WTC11 (cell line): ENCODE measurements around the gene IRF2BP2. TPM values are rescaled to one million over a fixed set of nuclear protein-coding genes. Genes with fewer than 3 reads are reported as not detected.

Source experiments
- ATAC-seq: fragments of 200-7000 bp; cut with Tn5 transposase; 2 replicates; pipeline ENCODE4 v1.10.0; 2021; ENCODE audit warnings: mild to moderate bottlenecking, moderate library complexity
- CTCF ChIA-PET: fragments of 300-600 bp; sonication (Branson Sonifier 250); formaldehyde crosslinking; loops from one replicate; lab custom pipeline; 2021; ENCODE audit warnings: antibody characterized with exemption; lab: Charles Lee
- POLR2A ChIA-PET: fragments of 350-600 bp; sonication (Branson Sonifier 250); formaldehyde crosslinking; loops from one replicate; lab custom pipeline; 2021; ENCODE audit warnings: antibody characterized with exemption; lab: Charles Lee
- DNase-seq: peaks from one replicate; pipeline ENCODE4 v3.0.0; 2021; ENCODE audit warnings: low spot score
- H3K27ac Mint-ChIP-seq: 2 replicates; pipeline ENCODE4 v1.8.0; 2021; ENCODE audit warnings: mixed read lengths
- H3K27me3 Mint-ChIP-seq: 2 replicates; pipeline ENCODE4 v1.8.0; 2021; ENCODE audit warnings: low read depth, mild to moderate bottlenecking, moderate library complexity, mixed read lengths
- H3K36me3 Mint-ChIP-seq: 2 replicates; pipeline ENCODE4 v1.8.0; 2021; ENCODE audit warnings: mixed read lengths
- H3K4me1 Mint-ChIP-seq: 2 replicates; pipeline ENCODE4 v1.8.0; 2022; ENCODE audit warnings: mixed read lengths
- H3K4me3 Mint-ChIP-seq: 2 replicates; pipeline ENCODE4 v1.8.0; 2021; ENCODE audit warnings: mild to moderate bottlenecking, moderate library complexity, mixed read lengths
- H3K9me3 Mint-ChIP-seq: 2 replicates; pipeline ENCODE4 v1.8.0; 2021; ENCODE audit warnings: mixed read lengths
- CREM ChIP-seq: sonication (generic); formaldehyde crosslinking; IDR thresholded peaks from 2 replicates; pipeline ENCODE4 v1.8.1; 2022; ENCODE audit warnings: mild to moderate bottlenecking, missing genetic modification reagents, moderate library complexity
- FOXP4 ChIP-seq: sonication (generic); formaldehyde crosslinking; IDR thresholded peaks from 2 replicates; pipeline ENCODE4 v1.8.0; 2022; ENCODE audit warnings: mild to moderate bottlenecking, missing genetic modification reagents
- JUN ChIP-seq: sonication (generic); formaldehyde crosslinking; IDR thresholded peaks from 2 replicates; pipeline ENCODE4 v1.8.0; 2023; ENCODE audit warnings: mild to moderate bottlenecking, missing genetic modification reagents
- KAT7 ChIP-seq: sonication (generic); formaldehyde crosslinking; IDR thresholded peaks from 2 replicates; pipeline ENCODE4 v1.8.1; 2023; ENCODE audit warnings: missing genetic modification reagents, mild to moderate bottlenecking, borderline replicate concordance
- MXD4 ChIP-seq: fragments of 250-450 bp; sonication (Bioruptor Pico); IDR thresholded peaks from 2 replicates; pipeline ENCODE4 v1.8.0; 2021; ENCODE audit warnings: mild to moderate bottlenecking, moderate library complexity, borderline replicate concordance
- MYBL2 ChIP-seq: sonication (generic); formaldehyde crosslinking; IDR thresholded peaks from 2 replicates; pipeline ENCODE4 v1.8.1; 2023; ENCODE audit warnings: mild to moderate bottlenecking, moderate library complexity, missing genetic modification reagents
- NFATC4 ChIP-seq: fragments of 250-450 bp; sonication (Bioruptor Pico); IDR thresholded peaks from 2 replicates; pipeline ENCODE4 v1.9.0; 2021; ENCODE audit warnings: mild to moderate bottlenecking
- NR1H2 ChIP-seq: sonication (generic); formaldehyde crosslinking; IDR thresholded peaks from 2 replicates; pipeline ENCODE4 v1.9.0; 2021; ENCODE audit warnings: mild to moderate bottlenecking, moderate library complexity, missing genetic modification reagents
- SOX15 ChIP-seq: fragments of 250-450 bp; sonication (Bioruptor Pico); IDR thresholded peaks from 2 replicates; pipeline ENCODE4 v1.9.0; 2021; ENCODE audit warnings: mild to moderate bottlenecking
- ZNF317 ChIP-seq: sonication (generic); formaldehyde crosslinking; IDR thresholded peaks from 2 replicates; pipeline ENCODE4 v1.8.1; 2023; ENCODE audit warnings: low read depth, mild to moderate bottlenecking, moderate library complexity, missing genetic modification reagents, borderline replicate concordance
- ZNF396 ChIP-seq: fragments of 250-450 bp; sonication (Bioruptor Pico); IDR thresholded peaks from 2 replicates; pipeline ENCODE4 v1.8.0; 2021; ENCODE audit warnings: mild to moderate bottlenecking, moderate library complexity, borderline replicate concordance
- ZNF423 ChIP-seq: fragments of 250-450 bp; sonication (Bioruptor Pico); IDR thresholded peaks from 2 replicates; pipeline ENCODE4 v2.1.2; 2022; ENCODE audit warnings: mild to moderate bottlenecking, moderate library complexity
- total RNA-seq: library from RNA; stranded (reverse); gene quantifications from 3 replicates; pipeline ENCODE4 v1.2.3, GENCODE V29; 2021
- TF ChIP-seq, protein P1 (sequence below): fragments of 200-600 bp; IDR thresholded peaks from 2 replicates; pipeline ENCODE4 v1.8.0; 2022; ENCODE audit warnings: antibody characterized with exemption
- TF ChIP-seq, protein P2 (sequence below): sonication (generic); formaldehyde crosslinking; IDR thresholded peaks from 2 replicates; pipeline ENCODE4 v1.8.1; 2022; ENCODE audit warnings: low read depth, missing genetic modification reagents, borderline replicate concordance
- TF ChIP-seq, protein P3 (sequence below): sonication (generic); formaldehyde crosslinking; IDR thresholded peaks from 2 replicates; pipeline ENCODE4 v1.8.0; 2023; ENCODE audit warnings: mild to moderate bottlenecking, missing genetic modification reagents
- TF ChIP-seq, protein P4 (sequence below): fragments of 250-450 bp; sonication (Bioruptor Pico); IDR thresholded peaks from 2 replicates; pipeline ENCODE4 v1.9.0; 2021; ENCODE audit warnings: moderate library complexity, mild to moderate bottlenecking, inconsistent platforms, borderline replicate concordance
- TF ChIP-seq, protein P5 (sequence below): sonication (generic); formaldehyde crosslinking; IDR thresholded peaks from 2 replicates; pipeline ENCODE4 v1.8.1; 2022; ENCODE audit warnings: missing genetic modification reagents, borderline replicate concordance
- TF ChIP-seq, protein P6 (sequence below): sonication (generic); formaldehyde crosslinking; IDR thresholded peaks from 2 replicates; pipeline ENCODE4 v1.8.1; 2022; ENCODE audit warnings: mild to moderate bottlenecking, missing genetic modification reagents, moderate library complexity, borderline replicate concordance

The IRF2BP2 gene
- total RNA-seq, 1 experiment from 2014 or later = 70.9 TPM

- H3K27me3 Mint-ChIP-seq = no peaks in the 10 kb centered on the region; the same call in 1 of the 2 replicates
- no peak for TF ChIP-seq NFATC4 (CRISPR knock-in tag)
- TF ChIP-seq, protein P1, sequence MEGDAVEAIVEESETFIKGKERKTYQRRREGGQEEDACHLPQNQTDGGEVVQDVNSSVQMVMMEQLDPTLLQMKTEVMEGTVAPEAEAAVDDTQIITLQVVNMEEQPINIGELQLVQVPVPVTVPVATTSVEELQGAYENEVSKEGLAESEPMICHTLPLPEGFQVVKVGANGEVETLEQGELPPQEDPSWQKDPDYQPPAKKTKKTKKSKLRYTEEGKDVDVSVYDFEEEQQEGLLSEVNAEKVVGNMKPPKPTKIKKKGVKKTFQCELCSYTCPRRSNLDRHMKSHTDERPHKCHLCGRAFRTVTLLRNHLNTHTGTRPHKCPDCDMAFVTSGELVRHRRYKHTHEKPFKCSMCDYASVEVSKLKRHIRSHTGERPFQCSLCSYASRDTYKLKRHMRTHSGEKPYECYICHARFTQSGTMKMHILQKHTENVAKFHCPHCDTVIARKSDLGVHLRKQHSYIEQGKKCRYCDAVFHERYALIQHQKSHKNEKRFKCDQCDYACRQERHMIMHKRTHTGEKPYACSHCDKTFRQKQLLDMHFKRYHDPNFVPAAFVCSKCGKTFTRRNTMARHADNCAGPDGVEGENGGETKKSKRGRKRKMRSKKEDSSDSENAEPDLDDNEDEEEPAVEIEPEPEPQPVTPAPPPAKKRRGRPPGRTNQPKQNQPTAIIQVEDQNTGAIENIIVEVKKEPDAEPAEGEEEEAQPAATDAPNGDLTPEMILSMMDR = no peak
- TF ChIP-seq MXD4 (CRISPR knock-in tag) = no peak
- no peak for TF ChIP-seq CREM (CRISPR knock-in tag)
- TF ChIP-seq, protein P2, sequence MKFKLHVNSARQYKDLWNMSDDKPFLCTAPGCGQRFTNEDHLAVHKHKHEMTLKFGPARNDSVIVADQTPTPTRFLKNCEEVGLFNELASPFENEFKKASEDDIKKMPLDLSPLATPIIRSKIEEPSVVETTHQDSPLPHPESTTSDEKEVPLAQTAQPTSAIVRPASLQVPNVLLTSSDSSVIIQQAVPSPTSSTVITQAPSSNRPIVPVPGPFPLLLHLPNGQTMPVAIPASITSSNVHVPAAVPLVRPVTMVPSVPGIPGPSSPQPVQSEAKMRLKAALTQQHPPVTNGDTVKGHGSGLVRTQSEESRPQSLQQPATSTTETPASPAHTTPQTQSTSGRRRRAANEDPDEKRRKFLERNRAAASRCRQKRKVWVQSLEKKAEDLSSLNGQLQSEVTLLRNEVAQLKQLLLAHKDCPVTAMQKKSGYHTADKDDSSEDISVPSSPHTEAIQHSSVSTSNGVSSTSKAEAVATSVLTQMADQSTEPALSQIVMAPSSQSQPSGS (CRISPR knock-in tag) = no peak
- TF ChIP-seq KAT7 (CRISPR knock-in tag) = no peak
- no peak for TF ChIP-seq JUN
- TF ChIP-seq, protein P3, sequence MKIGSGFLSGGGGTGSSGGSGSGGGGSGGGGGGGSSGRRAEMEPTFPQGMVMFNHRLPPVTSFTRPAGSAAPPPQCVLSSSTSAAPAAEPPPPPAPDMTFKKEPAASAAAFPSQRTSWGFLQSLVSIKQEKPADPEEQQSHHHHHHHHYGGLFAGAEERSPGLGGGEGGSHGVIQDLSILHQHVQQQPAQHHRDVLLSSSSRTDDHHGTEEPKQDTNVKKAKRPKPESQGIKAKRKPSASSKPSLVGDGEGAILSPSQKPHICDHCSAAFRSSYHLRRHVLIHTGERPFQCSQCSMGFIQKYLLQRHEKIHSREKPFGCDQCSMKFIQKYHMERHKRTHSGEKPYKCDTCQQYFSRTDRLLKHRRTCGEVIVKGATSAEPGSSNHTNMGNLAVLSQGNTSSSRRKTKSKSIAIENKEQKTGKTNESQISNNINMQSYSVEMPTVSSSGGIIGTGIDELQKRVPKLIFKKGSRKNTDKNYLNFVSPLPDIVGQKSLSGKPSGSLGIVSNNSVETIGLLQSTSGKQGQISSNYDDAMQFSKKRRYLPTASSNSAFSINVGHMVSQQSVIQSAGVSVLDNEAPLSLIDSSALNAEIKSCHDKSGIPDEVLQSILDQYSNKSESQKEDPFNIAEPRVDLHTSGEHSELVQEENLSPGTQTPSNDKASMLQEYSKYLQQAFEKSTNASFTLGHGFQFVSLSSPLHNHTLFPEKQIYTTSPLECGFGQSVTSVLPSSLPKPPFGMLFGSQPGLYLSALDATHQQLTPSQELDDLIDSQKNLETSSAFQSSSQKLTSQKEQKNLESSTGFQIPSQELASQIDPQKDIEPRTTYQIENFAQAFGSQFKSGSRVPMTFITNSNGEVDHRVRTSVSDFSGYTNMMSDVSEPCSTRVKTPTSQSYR (CRISPR knock-in tag) = no peak
- TF ChIP-seq, protein P4, sequence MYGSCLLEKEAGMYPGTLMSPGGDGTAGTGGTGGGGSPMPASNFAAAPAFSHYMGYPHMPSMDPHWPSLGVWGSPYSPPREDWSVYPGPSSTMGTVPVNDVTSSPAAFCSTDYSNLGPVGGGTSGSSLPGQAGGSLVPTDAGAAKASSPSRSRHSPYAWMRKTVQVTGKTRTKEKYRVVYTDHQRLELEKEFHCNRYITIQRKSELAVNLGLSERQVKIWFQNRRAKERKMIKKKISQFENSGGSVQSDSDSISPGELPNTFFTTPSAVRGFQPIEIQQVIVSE (CRISPR knock-in tag) = no peak
- no peak for TF ChIP-seq NR1H2
- TF ChIP-seq, protein P5, sequence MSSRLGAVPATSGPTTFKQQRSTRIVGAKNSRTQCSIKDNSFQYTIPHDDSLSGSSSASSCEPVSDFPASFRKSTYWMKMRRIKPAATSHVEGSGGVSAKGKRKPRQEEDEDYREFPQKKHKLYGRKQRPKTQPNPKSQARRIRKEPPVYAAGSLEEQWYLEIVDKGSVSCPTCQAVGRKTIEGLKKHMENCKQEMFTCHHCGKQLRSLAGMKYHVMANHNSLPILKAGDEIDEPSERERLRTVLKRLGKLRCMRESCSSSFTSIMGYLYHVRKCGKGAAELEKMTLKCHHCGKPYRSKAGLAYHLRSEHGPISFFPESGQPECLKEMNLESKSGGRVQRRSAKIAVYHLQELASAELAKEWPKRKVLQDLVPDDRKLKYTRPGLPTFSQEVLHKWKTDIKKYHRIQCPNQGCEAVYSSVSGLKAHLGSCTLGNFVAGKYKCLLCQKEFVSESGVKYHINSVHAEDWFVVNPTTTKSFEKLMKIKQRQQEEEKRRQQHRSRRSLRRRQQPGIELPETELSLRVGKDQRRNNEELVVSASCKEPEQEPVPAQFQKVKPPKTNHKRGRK (CRISPR knock-in tag) = no peak
- no peak for TF ChIP-seq ZNF317 (CRISPR knock-in tag)
- no peak for TF ChIP-seq MYBL2
- TF ChIP-seq, protein P6, sequence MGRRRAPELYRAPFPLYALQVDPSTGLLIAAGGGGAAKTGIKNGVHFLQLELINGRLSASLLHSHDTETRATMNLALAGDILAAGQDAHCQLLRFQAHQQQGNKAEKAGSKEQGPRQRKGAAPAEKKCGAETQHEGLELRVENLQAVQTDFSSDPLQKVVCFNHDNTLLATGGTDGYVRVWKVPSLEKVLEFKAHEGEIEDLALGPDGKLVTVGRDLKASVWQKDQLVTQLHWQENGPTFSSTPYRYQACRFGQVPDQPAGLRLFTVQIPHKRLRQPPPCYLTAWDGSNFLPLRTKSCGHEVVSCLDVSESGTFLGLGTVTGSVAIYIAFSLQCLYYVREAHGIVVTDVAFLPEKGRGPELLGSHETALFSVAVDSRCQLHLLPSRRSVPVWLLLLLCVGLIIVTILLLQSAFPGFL (CRISPR knock-in tag) = no peak
- TF ChIP-seq SOX15 (CRISPR knock-in tag) = no peak
- TF ChIP-seq ZNF423 = no peak
- TF ChIP-seq FOXP4 (CRISPR knock-in tag) = no peak
- TF ChIP-seq ZNF396 = no peak
- H3K9me3 Mint-ChIP-seq = no peaks in the 10 kb centered on the region; the same call in 1 of the 2 replicates
- no peaks in the 10 kb centered on the region for H3K4me1 Mint-ChIP-seq
- POLR2A ChIA-PET = interaction anchor here (0.6 kb wide), 2 partner anchors 157 to 335 kb away, joined by 3 read pairs; no protein-coding TSS in a partner anchor
- no peak overlapping the region for H3K27ac Mint-ChIP-seq
- CTCF ChIA-PET = interaction anchor here (1.2 to 1.3 kb wide), 2 partner anchors 12 to 84 kb away, joined by 3 to 6 read pairs; no protein-coding TSS in a partner anchor
- DNase-seq = no peak
- H3K36me3 Mint-ChIP-seq = no peaks in the 10 kb centered on the region
- H3K4me3 Mint-ChIP-seq = no peak overlapping the region
- no peak for ATAC-seq
Measured at GRCh38 chr1:234583755-234584419, 26.1 kb downstream of the IRF2BP2 start.
